COR-L47 (cell line): ENCODE measurements around the gene DDX41.
"Not testable (repeated sequence)": the region's sequence is repeated elsewhere in the genome, so short reads cannot be mapped to it uniquely, and the experiment has no call there.

Experiments used
- DNase-seq: peaks from one replicate; lab custom pipeline; 2025; lab: John Stamatoyannopoulos, UW

DDX41 gene

DNA sequence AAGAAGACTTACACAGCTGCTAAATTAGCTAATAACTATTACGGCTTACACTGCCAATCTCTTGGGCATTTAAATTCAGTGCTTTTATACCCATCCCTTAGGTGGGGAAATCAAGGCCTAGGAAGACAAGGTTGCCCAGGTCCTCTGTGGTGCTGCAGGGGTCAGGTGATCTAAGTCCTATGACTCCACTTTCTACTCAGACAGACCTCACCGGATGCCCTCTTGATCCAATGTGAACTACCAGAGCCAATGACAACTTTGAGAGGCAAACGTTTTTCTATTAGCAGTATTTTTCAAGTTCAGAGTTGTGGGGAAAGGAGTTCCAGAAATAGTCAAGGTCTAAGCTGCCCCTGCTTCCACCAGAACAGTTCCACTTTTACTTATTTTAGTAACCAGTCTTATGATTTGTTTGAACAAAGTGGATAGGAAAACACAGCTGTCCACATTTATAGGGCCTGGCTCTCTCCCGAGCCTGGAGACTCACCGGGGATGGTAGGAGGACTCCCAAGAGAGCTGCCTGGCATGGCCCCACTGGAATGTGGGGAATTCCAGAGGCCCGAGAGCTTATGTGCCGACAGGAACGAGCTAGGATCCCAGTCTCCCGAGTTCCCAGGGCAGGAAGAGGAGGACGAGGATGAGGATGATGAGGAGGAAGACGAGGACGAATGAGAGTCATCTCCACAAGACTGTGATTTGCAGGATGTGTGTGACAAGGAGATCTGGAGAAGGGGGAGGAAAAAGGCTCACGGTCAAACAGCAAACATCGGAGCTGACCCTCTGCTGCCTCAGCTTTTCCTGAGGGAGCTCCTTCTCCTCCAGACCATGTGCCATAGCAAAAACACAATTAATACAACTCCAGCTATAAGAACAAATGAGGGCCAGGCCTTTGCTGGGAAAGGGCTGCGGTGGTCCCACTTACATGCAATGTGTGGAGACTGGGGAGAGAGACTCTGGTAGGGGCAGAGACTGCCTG is 20.9 kb upstream of the DDX41 start:
- DNase-seq = no peak

GRCh38 chr5:177536386-177536785 is 19.6 kb upstream of the DDX41 start:
- DNase-seq = no peak

- no peak for DNase-seq
These were observed 18.4 kb upstream of the DDX41 start for GRCh38 chr5:177535125-177535524.

DNA sequence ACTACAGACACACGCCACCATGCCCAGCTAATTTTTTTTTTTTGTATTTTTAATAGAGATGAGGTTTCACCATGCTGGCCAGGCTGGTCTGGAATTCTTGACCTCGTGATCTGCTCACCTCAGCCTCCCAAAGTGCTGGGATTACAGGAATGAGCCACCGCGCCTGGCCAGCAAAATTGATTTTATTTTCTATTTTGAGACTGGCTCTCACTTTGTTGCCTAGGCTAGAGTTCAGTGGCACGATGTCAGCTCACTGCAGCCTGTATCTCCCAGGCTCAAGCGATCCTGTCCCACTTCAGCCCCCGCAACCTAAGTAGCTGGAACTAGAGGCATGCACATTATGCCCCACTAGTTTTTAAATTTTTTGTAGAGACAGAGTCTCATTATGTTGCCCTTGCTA is 17.7 kb upstream of the DDX41 start:
- DNase-seq = not testable (repeated sequence)

DNA sequence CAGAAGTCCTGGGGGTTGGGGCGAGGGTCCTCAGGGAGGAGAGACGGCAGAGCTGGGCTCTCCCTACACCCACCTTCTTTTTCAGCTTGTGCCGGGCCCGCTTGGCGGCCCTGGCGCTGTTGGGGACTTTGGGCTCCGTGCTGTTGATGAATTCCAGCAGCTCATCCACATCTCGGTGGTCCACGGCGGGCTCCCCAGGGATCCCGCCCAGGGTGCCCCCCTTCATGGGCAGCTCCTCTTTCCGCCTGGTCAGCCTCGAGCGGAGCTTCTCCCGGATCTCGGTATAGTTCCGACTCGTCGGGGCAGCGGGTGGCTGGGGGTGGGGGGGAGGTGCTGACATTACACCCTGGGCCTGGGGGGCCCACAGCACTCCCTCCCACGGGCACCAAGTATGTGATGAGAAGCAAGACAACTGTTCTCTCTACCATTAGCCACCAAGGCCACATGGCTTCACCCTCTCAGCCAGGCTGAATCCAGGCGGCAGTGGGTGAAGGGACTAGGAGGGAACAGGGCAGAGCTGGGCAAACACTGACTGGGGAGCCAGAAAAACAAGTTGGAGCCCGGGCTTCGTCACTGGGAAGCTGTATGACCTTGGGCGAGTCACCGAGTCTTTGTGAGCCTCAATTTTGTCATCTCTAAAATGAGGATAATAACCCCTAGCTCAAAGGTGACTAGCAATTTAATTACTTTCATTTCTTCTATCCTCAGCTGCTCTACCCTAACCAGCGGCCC is 14.6 kb upstream of the DDX41 start:
- DNase-seq = no peak

DNA sequence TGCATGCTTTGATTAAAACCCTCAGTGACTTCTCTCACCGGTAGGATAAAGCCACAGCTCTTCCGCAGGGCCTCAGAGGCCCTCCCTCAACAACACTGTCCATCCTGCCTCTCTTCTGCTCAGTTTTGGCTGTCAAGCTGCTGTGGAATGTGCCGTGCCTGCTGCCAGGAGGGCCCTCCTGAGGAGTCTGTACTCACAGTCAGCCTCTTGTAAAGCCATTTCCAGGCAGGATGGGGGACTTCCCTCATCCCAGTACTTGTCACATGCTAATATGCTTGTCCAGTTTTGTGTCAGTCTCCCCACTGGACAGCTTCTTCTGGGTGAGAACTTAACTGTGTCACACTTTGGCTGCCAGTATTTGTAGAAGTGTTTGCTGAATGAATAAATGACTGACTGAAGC is 13.9 kb upstream of the DDX41 start:
- DNase-seq = no peak

DNA sequence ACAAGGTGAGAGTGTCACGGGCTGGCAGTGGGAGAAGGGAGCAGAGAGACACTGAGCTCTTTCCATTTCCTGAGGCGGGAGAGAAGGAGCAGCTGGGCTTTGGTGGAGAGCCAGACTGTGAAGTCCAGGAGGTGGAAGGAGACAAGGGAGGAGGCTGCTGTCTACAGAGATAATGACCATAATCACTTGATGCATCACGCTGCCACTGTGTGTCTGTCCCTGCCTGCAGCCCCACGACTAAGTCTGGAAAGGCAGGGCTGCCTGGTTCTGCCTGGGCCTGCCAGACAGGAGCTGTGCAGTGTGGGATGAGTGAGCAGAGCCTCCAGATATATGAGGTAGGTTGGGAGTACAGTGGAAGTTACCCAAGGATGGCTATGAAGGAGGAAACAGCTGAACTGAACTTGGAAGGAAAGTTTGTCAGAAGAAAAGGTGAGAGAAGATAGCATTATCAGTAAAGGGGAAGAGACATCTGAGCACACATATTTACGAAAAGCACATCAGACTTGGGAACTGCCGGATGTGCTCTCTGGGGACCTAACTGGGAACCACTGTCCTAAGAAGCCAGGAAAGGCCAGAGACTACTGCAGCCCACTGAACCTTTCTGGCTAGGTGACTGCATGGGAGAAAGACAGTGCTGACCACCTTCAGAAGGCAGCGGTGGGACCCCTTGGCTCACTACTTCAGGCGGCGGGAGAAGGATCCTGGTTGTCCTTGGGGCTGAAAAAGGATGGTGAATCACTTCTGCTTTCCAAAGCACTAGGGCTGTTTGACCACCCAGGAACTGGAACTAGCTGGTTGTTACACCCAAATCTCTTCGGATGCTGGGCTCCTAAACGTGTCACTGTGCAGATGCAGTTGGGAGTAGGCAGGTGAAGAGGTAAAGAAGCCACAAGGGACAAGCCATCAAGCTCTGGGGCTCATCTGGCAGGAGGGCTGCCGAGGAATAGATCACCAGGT is 12.8 kb upstream of the DDX41 start:
- no peak for DNase-seq

GRCh38 chr5:177528631-177529030 is 11.9 kb upstream of the DDX41 start:
- DNase-seq = no peak

DNA sequence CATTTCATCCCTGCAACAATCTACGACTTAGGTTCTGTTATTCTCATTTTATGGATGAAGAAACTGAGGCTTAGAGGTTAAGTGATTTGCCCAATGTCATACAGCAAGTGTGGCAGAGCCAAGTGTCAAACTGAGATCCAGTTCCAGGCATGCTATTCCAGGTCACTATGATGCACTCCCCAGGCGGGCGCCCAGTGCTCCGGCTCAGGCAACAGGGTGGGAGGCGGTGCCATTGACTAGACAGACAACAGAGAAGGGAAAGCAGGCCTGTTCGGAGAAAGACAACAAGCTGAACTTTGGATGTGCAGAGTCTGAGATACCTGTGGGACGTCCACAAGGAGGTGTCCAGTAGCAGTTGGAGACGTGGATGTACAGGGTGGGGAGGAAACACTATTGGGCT is 10.8 kb upstream of the DDX41 start:
- no peak for DNase-seq

DNA sequence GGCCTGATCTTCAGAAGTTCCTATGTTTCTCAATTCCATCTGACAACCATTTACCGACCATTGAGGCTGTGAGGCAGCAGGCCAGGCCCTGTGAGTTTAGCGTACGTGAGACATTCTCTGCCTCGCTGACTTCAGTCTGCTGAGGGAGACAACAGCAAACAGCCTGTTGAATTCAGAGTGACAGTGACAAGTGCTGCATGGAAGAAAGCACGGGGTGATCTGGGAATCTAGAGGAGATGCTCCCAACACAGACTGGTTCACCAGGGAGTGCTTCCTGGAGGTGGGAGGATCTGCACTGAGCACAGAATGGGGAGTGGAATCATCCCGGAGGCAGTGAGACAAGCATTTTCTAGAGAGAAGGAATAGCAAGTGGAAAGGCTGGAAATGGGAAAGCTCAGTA is 10.0 kb upstream of the DDX41 start:
- no peak for DNase-seq

DNA sequence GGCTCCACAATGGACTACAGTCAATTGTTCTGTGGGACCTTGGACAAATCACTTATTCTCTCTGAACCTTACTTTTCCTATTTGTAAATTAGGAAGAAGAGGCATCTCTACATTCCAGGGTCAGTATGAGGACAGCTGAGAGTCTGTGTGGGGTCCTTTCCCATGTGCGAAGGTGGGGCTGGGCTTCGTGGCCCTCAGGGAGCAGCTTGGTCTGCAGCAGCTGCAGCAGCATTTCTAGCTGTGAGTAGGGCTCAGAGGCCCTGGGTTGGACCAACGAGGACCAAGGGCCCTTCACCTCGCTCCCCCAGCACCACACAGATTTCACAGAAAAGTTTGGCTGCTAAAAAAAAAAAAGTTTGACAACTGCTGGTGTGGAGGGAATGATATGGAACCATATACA is 9.4 kb upstream of the DDX41 start:
- DNase-seq = no peak

DNA sequence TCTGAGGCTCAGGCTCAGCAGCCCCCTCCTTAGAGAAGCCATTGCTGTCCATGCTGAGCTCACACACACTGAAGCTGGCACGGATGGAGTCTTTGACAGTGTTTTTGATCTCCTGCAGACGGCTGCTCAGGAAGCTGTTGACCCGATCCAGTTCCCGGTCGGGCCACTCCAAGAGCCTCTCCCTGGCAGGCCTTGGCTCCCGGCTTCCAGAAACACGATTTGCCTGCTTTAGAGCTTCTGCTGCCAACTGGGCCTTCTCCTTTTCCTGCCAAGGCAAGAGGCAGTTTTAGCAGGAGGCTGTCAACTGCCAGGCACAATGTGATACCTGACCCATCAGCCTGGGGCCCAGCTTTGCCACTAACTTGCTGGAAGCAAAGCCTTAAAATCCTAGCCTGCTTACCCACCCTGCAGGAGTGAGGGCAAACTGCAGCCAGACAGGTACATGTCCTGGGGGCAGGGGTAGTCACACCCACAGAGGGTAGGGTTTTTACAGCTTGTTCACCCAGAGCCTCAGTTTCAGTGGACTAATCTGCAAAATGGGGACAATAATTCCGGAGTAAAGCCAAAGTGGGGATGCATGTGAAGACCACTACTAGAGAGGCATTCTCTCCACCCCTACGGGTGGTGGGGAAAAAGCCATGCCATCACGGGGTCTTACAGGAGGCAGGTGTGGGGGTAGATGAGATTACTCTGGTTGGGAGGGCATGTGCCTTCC is 8.3 kb upstream of the DDX41 start:
- DNase-seq = no peak

GRCh38 chr5:177524539-177524900 is 7.8 kb upstream of the DDX41 start:
- no peak for DNase-seq

GRCh38 chr5:177523711-177524538 is 7.2 kb upstream of the DDX41 start:
- no peak for DNase-seq

DNA sequence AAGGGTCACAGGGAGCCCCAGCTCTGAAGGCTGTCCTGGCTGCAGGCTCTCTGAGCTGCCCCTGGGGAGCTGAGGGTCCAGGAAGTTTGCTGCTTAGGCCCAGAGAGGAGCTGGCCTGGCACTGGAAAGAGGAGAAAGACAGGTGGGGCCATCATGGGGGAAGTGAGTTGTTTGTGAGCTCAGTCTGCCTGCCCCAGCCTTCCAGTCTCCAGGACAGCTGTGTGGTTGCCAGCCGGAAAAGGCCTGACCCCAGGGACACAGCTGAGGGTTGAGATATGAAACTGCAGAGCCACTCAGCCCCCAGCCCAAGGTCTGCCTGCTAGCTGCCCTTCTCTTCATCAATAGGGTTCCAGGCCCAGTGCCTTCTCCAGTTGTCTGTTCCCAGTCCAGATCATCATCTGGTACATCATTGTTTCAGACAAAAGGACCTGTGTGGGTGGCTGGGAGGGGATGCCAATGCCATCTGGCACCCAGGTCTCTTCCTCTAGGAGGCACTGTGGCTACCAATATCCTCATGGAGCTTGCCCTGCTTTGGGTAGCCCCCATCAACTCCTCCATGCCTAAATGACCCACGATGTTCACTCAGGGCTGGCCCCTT is 4.3 kb upstream of the DDX41 start:
- no peak for DNase-seq

DNA sequence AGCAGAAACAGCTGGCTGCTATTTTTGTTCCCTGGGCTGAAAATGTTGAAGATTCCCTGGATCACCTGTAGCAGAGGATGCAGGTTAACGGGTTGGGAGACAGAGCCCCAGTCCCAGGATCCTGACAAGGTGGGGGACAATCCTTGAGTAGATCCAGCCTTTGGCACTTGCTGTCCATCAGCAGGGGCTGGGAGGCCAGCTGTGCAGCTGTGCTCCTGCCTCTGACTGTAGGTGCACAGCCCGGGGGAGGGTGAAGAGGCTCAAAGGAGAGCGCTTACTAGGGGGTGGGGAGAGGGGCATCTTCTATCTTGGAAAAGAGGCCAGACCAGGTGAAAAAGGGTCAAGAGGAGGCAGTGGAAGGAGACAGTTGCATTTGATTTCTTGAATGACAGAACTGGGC is 3.5 kb upstream of the DDX41 start:
- no peak for DNase-seq

GRCh38 chr5:177519463-177520235 is 2.9 kb upstream of the DDX41 start:
- no peak for DNase-seq

- no peak for DNase-seq
These were observed 1.2 kb downstream of the DDX41 start for GRCh38 chr5:177515580-177515979.

GRCh38 chr5:177514541-177514940 is 2.2 kb downstream of the DDX41 start:
- no peak for DNase-seq
